SK-N-SH (cell line): ENCODE measurements around the gene CPXM1. TPM values are rescaled to one million over a fixed set of nuclear protein-coding genes. Genes with fewer than 3 reads are reported as not detected.

ENCODE experiments used
- CTCF ChIA-PET: fragments of 300-600, 350-600 bp; formaldehyde crosslinking; extraction: SDS; loops from one replicate; lab custom pipeline; 2021; lab: Yijun Ruan, JAX
- POLR2A ChIA-PET: fragments of 350-600 bp; sonication (Branson Sonifier 250); formaldehyde crosslinking; extraction: SDS; loops from one replicate; lab custom pipeline; 2020; ENCODE audit warnings: antibody characterized with exemption, inconsistent platforms; lab: Yijun Ruan, JAX
- DNase-seq: peaks from one replicate; pipeline ENCODE4 v3.0.0; 2012
- H2AFZ ChIP-seq: fragments of 200-600 bp; sonication (generic); 2 replicates; pipeline ENCODE4 v1.8.1; 2016; ENCODE audit warnings: antibody characterized with exemption, mild to moderate bottlenecking, low read depth
- H3F3A ChIP-seq: fragments of 200-600 bp; sonication (generic); replicated peaks from 2 replicates; pipeline ENCODE3; 2016; ENCODE audit warnings: antibody characterized with exemption, mild to moderate bottlenecking; ENCODE audit not compliant: insufficient read depth
- H3K27ac ChIP-seq, 2 experiments: fragments of 200-500 bp in 1 of 2; fragments of 200-600 bp in 1 of 2; sonication (Bioruptor generic) in 1 of 2; sonication (generic), shearing (Covaris generic) in 1 of 2; 2 replicates each; pipeline versions ENCODE4 v1.5.1 to v1.6.1; 2014 to 2016; ENCODE audit warnings: low read depth in 2 of 2, inconsistent platforms in 1 of 2, low read length in 1 of 2, mild to moderate bottlenecking in 1 of 2, mixed read lengths in 1 of 2
- H3K27me3 ChIP-seq: fragments of 200-600 bp; sonication (generic), shearing (Covaris generic); 2 replicates; pipeline ENCODE4 v1.6.1; 2016; ENCODE audit warnings: mixed run types; ENCODE audit not compliant: insufficient read depth
- H3K36me3 ChIP-seq, 2 experiments: fragments of 200-500 bp in 1 of 2; fragments of 200-600 bp in 1 of 2; sonication (Bioruptor generic) in 1 of 2; sonication (generic) in 1 of 2; replicated peaks in 1 of 2; 2 replicates each; pipeline versions ENCODE3 to v1.5.1; 2014 to 2016; ENCODE audit warnings: low read length in 1 of 2, mild to moderate bottlenecking in 1 of 2; ENCODE audit not compliant: insufficient read depth in 2 of 2, control insufficient read depth in 1 of 2
- H3K4me1 ChIP-seq, 2 experiments: fragments of 200-500 bp in 1 of 2; fragments of 200-600 bp in 1 of 2; sonication (Bioruptor generic) in 1 of 2; sonication (generic), shearing (Covaris generic) in 1 of 2; 2 replicates each; pipeline versions ENCODE4 v1.5.1 to v1.6.1; 2014 to 2016; ENCODE audit warnings: low read depth in 1 of 2, low read length in 1 of 2, mixed run types in 1 of 2; ENCODE audit not compliant: insufficient read depth in 2 of 2, control insufficient read depth in 1 of 2
- H3K4me2 ChIP-seq: fragments of 200-600 bp; sonication (generic), shearing (Covaris generic); 2 replicates; pipeline ENCODE4 v1.6.1; 2017; ENCODE audit warnings: mixed run types
- H3K4me3 ChIP-seq, 2 experiments: fragments of 200-500 bp in 1 of 2; fragments of 200-600 bp in 1 of 2; sonication (Bioruptor generic) in 1 of 2; sonication (generic), shearing (Covaris generic) in 1 of 2; 2 replicates each; pipeline versions ENCODE4 v1.5.1 to v1.8.1; 2014 to 2016; ENCODE audit warnings: low read depth in 2 of 2, inconsistent platforms in 1 of 2, low read length in 1 of 2, mild to moderate bottlenecking in 1 of 2, mixed read lengths in 1 of 2, moderate library complexity in 1 of 2
- H3K79me2 ChIP-seq: fragments of 200-600 bp; sonication (generic); 2 replicates; pipeline ENCODE4 v1.8.1; 2017; ENCODE audit warnings: mild to moderate bottlenecking; ENCODE audit not compliant: insufficient read depth
- H3K9ac ChIP-seq: fragments of 200-600 bp; sonication (generic); 2 replicates; pipeline ENCODE4 v1.6.1; 2017; ENCODE audit warnings: mixed run types
- H3K9me2 ChIP-seq: fragments of 200-600 bp; sonication (generic); 2 replicates; pipeline ENCODE4 v1.6.1; 2017; ENCODE audit warnings: mixed run types
- H3K9me3 ChIP-seq: fragments of 200-600 bp; sonication (generic); 2 replicates; pipeline ENCODE4 v1.6.1; 2017; ENCODE audit warnings: mixed run types, mild to moderate bottlenecking, moderate library complexity
- H4K20me1 ChIP-seq: fragments of 200-600 bp; sonication (generic); 2 replicates; pipeline ENCODE4 v1.6.1; 2017; ENCODE audit warnings: mild to moderate bottlenecking, mixed run types; ENCODE audit not compliant: insufficient read depth
- CHD2 ChIP-seq: fragments of 150-350 bp; IDR thresholded peaks from 2 replicates; pipeline ENCODE4 v1.6.1; 2018; ENCODE audit warnings: low read length; ENCODE audit not compliant: partially characterized antibody
- CTCF ChIP-seq: fragments of 200-600 bp; sonication (generic); IDR thresholded peaks from 2 replicates; pipeline ENCODE4 v1.6.1; 2017; ENCODE audit warnings: antibody characterized with exemption, mild to moderate bottlenecking, moderate library complexity
- EP300 ChIP-seq, 2 experiments: IDR thresholded peaks; 2 replicates each; pipeline versions ENCODE4 v1.4.0 to v1.6.1; 2012; ENCODE audit warnings: borderline replicate concordance in 1 of 2, low read depth in 1 of 2, low read length in 1 of 2
- FOXM1 ChIP-seq: IDR thresholded peaks from 2 replicates; pipeline ENCODE4 v1.4.0; 2012; ENCODE audit warnings: low read depth, mild to moderate bottlenecking
- IRF3 ChIP-seq: fragments of 150-350 bp; IDR thresholded peaks from 2 replicates; pipeline ENCODE4 v1.6.1; 2016; ENCODE audit warnings: mild to moderate bottlenecking, low read depth, low read length
- MAX ChIP-seq: IDR thresholded peaks from 2 replicates; pipeline ENCODE4 v1.4.0; 2012; ENCODE audit warnings: low read depth
- MEF2A ChIP-seq: IDR thresholded peaks from 2 replicates; pipeline ENCODE4 v1.4.0; 2012; ENCODE audit warnings: low read depth, borderline replicate concordance
- MXI1 ChIP-seq: IDR thresholded peaks from 2 replicates; pipeline ENCODE4 v1.6.1; 2012; ENCODE audit warnings: mild to moderate bottlenecking, low read depth, low read length, improper control_type of control experiment
- NFIC ChIP-seq: IDR thresholded peaks from 2 replicates; pipeline ENCODE4 v1.4.0; 2012; ENCODE audit warnings: borderline replicate concordance
- NRF1 ChIP-seq: IDR thresholded peaks from 2 replicates; pipeline ENCODE4 v1.6.1; 2012; ENCODE audit warnings: low read depth, mild to moderate bottlenecking, low read length
- RAD21 ChIP-seq: IDR thresholded peaks from 2 replicates; pipeline ENCODE4 v1.6.1; 2012; ENCODE audit warnings: mild to moderate bottlenecking, low read length
- RCOR1 ChIP-seq: fragments of 150-350 bp; IDR thresholded peaks from 2 replicates; pipeline ENCODE4 v1.6.1; 2017; ENCODE audit warnings: antibody characterized with exemption, low read length
- REST ChIP-seq: IDR thresholded peaks from 2 replicates; pipeline ENCODE4 v1.6.1; 2012; ENCODE audit warnings: mild to moderate bottlenecking, low read depth, low read length, moderate library complexity
- RFX5 ChIP-seq: IDR thresholded peaks from 2 replicates; pipeline ENCODE4 v1.6.1; 2012; ENCODE audit warnings: mild to moderate bottlenecking, improper control_type of control experiment, low read length
- RXRA ChIP-seq: IDR thresholded peaks from 2 replicates; pipeline ENCODE4 v1.4.0; 2012; ENCODE audit warnings: low read depth, mild to moderate bottlenecking, borderline replicate concordance
- TAF1 ChIP-seq: IDR thresholded peaks from 2 replicates; pipeline ENCODE4 v1.6.1; 2012; ENCODE audit warnings: low read depth, mild to moderate bottlenecking, low read length, moderate library complexity, borderline replicate concordance
- TCF12 ChIP-seq: IDR thresholded peaks from 2 replicates; pipeline ENCODE4 v1.4.0; 2012
- USF2 ChIP-seq: fragments of 150-350 bp; IDR thresholded peaks from 2 replicates; pipeline ENCODE4 v1.6.1; 2017; ENCODE audit warnings: antibody characterized with exemption, low read length, low read depth, borderline replicate concordance
- YY1 ChIP-seq: IDR thresholded peaks from 2 replicates; pipeline ENCODE4 v1.4.0; 2012; ENCODE audit warnings: low read depth, mild to moderate bottlenecking
- WGBS: methylation state at CpG from one replicate; pipeline ENCODE4 v1.1.6; 2017; ENCODE audit warnings: low lambda C conversion rate; 5-methylcytosine and 5-hydroxymethylcytosine counted together
- polyA plus RNA-seq, 3 experiments: library from polyadenylated mRNA; depleted of rRNA; stranded (reverse); fragments of >200 nt; gene quantifications; 2 replicates each; pipeline ENCODE4 v1.2.3, GENCODE V29; 2012

Gene CPXM1
- polyA plus RNA-seq, 1 of the 3 experiments (the other 2 are of a cell fraction), result 99.9 TPM

- no peak for TF ChIP-seq YY1
- TF ChIP-seq IRF3, result no peak
- TF ChIP-seq CTCF, result no peak
- TF ChIP-seq RAD21, result no peak
- TF ChIP-seq MXI1, result no peak
Observed at GRCh38 chr20:2755451-2756055, 44.9 kb downstream of the CPXM1 start (continued).

GRCh38 chr20:2754424-2754823 is 46.0 kb downstream of the CPXM1 start:
- no peak overlapping the region for H3K9ac ChIP-seq
- no peak overlapping the region for H2AFZ ChIP-seq
- ChIA-PET POLR2A (no interaction called here), CTCF (interaction anchor here (1.3 to 2.4 kb wide), 4 partner anchors 11 to 96 kb away, joined by 6 to 16 read pairs (median 9); no protein-coding TSS in a partner anchor)
- no peaks in the 10 kb centered on the region for H3F3A ChIP-seq
- H3K27me3 ChIP-seq, result no peaks in the 10 kb centered on the region
- H3K9me3 ChIP-seq, result no peaks in the 10 kb centered on the region
- no peaks in the 10 kb centered on the region for H3K9me2 ChIP-seq
- no peaks in the 10 kb centered on the region for H4K20me1 ChIP-seq
- H3K36me3 ChIP-seq, result no peaks in the 10 kb centered on the region
- H3K79me2 ChIP-seq, result no peaks in the 10 kb centered on the region
- DNase-seq, result no peak
- H3K4me2 ChIP-seq, result no peak overlapping the region
- no peaks in the 10 kb centered on the region for H3K4me1 ChIP-seq
- H3K4me3 ChIP-seq, result no peak overlapping the region
- H3K27ac ChIP-seq, result no peak overlapping the region
- WGBS, result 63% methylated on average over 2 of the region's 2 CpGs
- TF ChIP-seq IRF3 (no peak), CHD2 (no peak), RAD21 (no peak), REST (no peak), MEF2A (no peak), EP300 (IDR thresholded peaks at IDR 0.05; ENCODE audit: borderline replicate concordance in 1 of 2, low read depth in 1 of 2, low read length in 1 of 2) (no peak), MAX (no peak), USF2 (no peak), FOXM1 (no peak), RXRA (no peak), CTCF (no peak), MXI1 (no peak), NFIC (no peak), TCF12 (no peak), TAF1 (no peak), NRF1 (no peak), RCOR1 (no peak), RFX5 (no peak)
